Stimulated activated CD8-positive, alpha-beta memory T cell treated with anti-CD3 and anti-CD28 coated beads, Interleukin-15, amount 100 ng/mL, for 4 hours (primary cell): Measurements from ENCODE around the gene PCDHB4.
"Not testable (repeated sequence)": the region's sequence is repeated elsewhere in the genome, so short reads cannot be mapped to it uniquely, and the experiment has no call there.

Experiments
- DNase-seq, 2 donors: peaks; one replicate each; pipeline ENCODE4 v3.0.0-alpha.2; 2020; ENCODE audit warnings: low read depth in 2 of 2

PCDHB4 gene

DNA sequence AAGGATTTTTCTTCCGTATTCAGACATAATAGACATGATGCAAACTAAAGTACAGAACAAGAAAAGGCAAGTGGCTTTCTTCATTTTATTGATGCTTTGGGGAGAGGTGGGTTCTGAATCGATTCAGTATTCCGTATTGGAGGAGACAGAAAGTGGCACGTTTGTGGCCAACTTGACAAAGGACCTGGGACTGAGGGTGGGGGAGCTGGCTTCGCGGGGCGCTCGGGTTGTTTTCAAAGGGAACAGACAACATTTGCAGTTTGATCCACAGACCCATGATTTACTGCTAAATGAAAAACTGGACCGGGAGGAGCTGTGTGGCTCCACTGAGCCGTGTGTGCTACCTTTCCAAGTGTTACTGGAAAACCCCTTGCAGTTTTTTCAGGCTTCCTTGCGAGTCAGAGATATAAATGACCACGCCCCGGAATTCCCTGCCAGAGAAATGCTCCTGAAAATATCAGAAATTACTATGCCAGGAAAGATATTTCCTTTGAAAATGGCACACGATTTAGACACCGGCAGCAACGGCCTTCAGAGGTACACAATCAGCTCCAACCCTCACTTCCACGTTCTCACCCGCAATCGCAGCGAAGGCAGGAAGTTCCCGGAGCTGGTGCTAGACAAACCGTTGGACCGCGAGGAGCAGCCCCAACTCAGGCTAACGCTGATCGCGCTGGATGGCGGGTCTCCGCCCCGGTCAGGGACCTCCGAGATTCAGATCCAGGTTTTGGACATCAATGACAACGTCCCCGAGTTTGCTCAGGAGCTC is 28.8 kb downstream of the PCDHB4 start:
- no peak for DNase-seq

DNA sequence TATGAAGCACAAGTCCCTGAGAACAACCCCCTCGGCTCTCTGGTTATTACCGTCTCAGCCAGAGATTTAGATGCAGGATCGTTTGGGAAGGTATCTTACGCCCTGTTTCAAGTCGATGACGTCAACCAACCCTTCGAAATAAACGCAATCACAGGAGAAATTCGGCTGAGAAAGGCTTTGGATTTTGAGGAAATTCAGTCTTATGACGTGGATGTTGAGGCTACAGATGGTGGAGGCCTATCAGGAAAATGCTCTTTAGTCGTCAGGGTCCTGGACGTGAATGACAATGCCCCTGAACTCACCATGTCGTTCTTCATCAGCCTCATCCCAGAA is 29.3 kb downstream of the PCDHB4 start:
- no peak for DNase-seq

DNA sequence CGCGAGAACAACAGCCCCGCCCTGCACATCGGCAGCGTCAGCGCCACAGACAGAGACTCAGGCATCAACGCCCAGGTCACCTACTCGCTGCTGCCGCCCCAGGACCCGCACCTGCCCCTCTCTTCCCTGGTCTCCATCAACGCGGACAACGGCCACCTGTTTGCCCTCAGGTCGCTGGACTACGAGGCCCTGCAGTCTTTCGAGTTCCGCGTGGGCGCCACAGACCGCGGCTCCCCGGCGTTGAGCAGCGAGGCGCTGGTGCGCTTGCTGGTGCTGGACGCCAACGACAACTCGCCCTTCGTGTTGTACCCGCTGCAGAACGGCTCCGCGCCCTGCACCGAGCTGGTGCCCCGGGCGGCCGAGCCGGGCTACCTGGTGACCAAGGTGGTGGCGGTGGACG is 30.0 kb downstream of the PCDHB4 start:
- DNase-seq = not testable (repeated sequence)

DNA sequence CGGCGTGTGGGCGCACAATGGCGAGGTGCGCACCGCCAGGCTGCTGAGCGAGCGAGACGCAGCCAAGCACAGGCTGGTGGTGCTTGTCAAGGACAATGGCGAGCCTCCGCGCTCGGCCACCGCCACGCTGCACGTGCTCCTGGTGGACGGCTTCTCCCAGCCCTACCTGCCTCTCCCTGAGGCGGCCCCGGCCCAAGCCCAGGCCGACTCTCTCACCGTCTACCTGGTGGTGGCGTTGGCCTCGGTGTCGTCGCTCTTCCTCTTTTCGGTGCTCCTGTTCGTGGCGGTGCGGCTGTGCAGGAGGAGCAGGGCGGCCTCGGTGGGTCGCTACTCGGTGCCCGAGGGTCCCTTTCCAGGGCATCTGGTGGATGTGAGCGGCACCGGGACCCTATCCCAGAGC is 30.5 kb downstream of the PCDHB4 start:
- DNase-seq = not testable (repeated sequence)

DNA sequence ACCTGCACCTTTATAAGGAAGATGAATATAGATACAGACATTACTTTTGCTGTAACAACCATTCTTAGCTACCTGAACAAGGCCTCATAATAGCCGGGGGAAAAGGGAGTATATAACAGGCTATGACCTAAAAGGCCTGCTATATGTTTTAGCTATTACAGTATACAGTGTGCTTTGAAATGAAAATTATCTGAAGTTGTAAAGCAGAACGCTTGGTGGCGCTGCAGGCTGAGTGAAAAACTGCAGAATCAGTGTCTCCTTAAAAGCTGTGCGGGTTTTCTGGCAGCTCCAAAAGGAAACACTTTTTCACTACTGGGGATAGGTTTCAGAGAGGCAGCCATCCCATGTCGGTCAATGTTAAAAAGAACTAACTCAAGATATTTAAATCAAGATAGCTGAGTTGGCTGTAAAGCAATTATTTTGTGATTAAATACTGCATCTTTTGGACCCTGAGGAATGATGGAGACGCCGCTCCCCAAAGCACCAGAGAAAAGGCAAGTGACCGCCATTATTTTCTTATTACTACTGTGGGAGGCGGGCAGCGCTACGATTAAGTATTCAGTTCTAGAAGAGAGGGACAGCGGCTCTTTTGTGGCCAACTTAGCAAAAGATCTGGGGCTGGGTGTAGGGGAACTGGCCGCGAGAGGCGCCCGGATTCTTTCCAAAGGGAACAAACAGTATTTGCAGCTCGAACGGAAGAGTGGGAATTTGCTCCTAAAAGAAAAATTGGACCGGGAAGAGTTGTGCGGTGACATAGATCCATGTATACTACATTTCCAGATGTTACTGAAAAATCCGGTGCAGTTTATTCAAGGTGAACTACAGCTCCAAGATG is 34.1 kb downstream of the PCDHB4 start:
- DNase-seq = no peak

DNA sequence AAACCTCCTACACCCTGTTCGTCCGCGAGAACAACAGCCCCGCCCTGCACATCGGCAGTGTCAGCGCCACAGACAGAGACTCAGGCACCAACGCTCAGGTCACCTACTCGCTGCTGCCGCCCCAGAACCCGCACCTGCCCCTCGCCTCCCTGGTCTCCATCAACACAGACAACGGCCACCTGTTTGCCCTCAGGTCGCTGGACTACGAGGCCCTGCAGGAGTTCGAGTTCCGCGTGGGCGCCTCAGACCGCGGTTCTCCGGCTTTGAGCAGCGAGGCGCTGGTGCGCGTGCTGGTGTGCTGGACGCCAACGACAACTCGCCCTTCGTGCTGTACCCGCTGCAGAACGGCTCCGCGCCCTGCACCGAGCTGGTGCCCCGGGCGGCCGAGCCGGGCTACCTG is 35.7 kb downstream of the PCDHB4 start:
- DNase-seq = not testable (repeated sequence)

DNA sequence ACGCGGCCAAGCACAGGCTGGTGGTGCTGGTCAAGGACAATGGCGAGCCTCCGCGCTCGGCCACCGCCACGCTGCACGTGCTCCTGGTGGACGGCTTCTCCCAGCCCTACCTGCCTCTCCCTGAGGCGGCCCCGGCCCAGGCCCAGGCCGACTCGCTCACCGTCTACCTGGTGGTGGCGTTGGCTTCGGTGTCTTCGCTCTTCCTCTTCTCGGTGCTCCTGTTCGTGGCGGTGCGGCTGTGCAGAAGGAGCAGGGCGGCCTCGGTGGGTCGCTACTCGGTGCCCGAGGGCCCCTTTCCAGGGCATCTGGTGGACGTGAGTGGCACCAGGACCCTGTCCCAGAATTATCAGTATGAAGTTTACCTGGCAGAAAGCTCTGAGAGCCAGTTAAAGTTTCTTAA is 36.3 kb downstream of the PCDHB4 start:
- not testable (repeated sequence) for DNase-seq

DNA sequence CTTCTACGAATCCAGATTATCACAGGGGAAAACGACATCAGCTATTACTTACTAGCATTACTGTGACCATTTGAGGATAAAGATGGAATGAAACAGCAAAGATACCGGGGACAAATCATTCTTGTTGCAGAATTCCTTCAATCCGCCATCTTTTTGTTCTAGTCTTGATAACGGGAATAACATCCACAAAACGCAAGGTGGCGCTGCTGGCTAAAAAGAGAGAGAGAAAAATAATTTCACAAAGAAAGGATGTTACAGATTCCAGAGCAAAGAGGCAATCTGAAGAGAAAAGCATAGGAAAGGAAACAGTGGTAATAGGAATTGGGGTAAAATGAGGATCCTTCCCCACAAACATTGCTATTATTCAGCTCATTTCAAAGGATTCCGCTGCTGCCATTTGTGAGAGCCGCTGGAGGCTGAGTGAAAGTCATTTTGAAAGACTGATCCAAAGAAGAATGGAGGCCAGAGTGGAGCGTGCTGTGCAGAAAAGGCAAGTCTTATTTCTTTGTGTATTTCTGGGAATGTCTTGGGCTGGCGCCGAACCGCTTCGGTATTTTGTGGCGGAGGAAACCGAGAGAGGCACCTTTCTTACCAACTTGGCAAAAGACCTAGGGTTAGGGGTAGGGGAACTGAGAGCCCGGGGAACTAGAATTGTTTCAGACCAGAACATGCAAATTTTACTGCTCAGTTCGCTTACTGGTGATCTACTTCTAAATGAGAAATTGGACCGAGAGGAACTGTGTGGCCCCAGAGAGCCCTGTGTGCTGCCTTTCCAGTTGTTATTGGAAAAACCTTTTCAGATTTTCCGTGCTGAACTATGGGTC is 51.0 kb downstream of the PCDHB4 start, which contains the start of gene PCDHB7:
Gene PCDHB7, plus strand, starts transcription at position 264 of the 824 bp plus-strand sequence. Its CDS starts 192 bp downstream, at position 456.
- no peak for DNase-seq

DNA sequence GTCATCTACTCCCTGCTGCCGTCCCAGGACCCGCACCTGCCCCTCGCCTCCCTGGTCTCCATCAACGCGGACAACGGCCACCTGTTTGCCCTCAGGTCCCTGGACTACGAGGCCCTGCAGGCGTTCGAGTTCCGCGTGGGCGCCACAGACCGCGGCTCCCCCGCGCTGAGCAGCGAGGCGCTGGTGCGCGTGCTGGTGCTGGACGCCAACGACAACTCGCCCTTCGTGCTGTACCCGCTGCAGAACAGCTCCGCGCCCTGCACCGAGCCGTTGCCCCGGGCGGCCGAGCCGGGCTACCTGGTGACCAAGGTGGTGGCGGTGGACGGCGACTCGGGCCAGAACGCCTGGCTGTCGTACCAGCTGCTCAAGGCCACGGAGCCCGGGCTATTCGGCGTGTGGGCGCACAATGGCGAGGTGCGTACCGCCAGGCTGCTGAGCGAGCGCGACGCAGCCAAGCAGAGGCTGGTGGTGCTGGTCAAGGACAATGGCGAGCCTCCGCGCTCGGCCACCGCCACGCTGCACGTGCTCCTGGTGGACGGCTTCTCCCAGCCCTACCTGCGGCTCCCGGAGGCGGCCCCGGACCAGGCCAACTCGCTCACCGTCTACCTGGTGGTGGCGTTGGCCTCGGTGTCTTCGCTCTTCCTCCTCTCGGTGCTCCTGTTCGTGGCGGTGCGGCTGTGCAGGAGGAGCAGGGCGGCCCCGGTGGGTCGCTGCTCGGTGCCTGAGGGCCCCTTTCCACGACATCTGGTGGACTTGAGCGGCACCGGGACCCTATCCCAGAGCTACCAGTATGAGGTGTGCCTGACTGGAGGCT is 52.9 kb downstream of the PCDHB4 start:
- not testable (repeated sequence) for DNase-seq
